ENCODE data around the gene CYTH1.

The CYTH1 gene

GRCh38 chr17:78806451-78806850 is 24.4 kb upstream of the CYTH1 start:
- peak; percentile 22 for TF ChIP-seq CTCF (IDR thresholded peaks at IDR 0.05; ENCODE audit: insufficient read depth, low read depth, low read length, missing control alignments)
- no peak overlapping the region for H3K4me3 ChIP-seq (ENCODE audit: low read length)
- peak; percentile 37 for DNase-seq (ENCODE audit: low read depth)

- no peak for DNase-seq (ENCODE audit: low read depth)
Observed at GRCh38 chr17:78805301-78805700, 23.2 kb upstream of the CYTH1 start.

GRCh38 chr17:78804777-78805176 is 22.7 kb upstream of the CYTH1 start:
- no peak for TF ChIP-seq CTCF (IDR thresholded peaks at IDR 0.05; ENCODE audit: insufficient read depth, low read depth, low read length, missing control alignments)
- H3K4me3 ChIP-seq (ENCODE audit: low read length), result no peak overlapping the region
- no peak for DNase-seq (ENCODE audit: low read depth)

More at GRCh38 chr17:78805301-78805700, 23.2 kb upstream of the CYTH1 start:
- no peak overlapping the region for H3K4me3 ChIP-seq (ENCODE audit: low read length)
- no peak for TF ChIP-seq CTCF (IDR thresholded peaks at IDR 0.05; ENCODE audit: insufficient read depth, low read depth, low read length, missing control alignments)

GRCh38 chr17:78803186-78803845 is 21.2 kb upstream of the CYTH1 start:
- H3K4me3 ChIP-seq (ENCODE audit: low read length), result no peak overlapping the region
- no peak for TF ChIP-seq CTCF (IDR thresholded peaks at IDR 0.05; ENCODE audit: insufficient read depth, low read depth, low read length, missing control alignments)
- no peak for DNase-seq (ENCODE audit: low read depth)

GRCh38 chr17:78802459-78802858 is 20.4 kb upstream of the CYTH1 start:
- H3K4me3 ChIP-seq (ENCODE audit: low read length), result no peak overlapping the region
- no peak for DNase-seq (ENCODE audit: low read depth)
- TF ChIP-seq CTCF (IDR thresholded peaks at IDR 0.05; ENCODE audit: insufficient read depth, low read depth, low read length, missing control alignments), result no peak

GRCh38 chr17:78802008-78802407 is 19.9 kb upstream of the CYTH1 start:
- TF ChIP-seq CTCF (IDR thresholded peaks at IDR 0.05; ENCODE audit: insufficient read depth, low read depth, low read length, missing control alignments), result no peak
- no peak overlapping the region for H3K4me3 ChIP-seq (ENCODE audit: low read length)
- no peak for DNase-seq (ENCODE audit: low read depth)

Measured in epithelial cell of esophagus (primary cell).